ENCODE results near the gene PRKCA. TPM values are rescaled to one million over a fixed set of nuclear protein-coding genes. Genes with fewer than 3 reads are reported as not detected.
A peak's percentile ranks its signal among the peaks of the same experiment; 100 is the strongest.

Gene PRKCA
- total and polyA plus RNA-seq, 9 of the 15 experiments (the other 6 are each of a cell fraction or from before 2014, with no cell fraction given): 3.2 to 33.0 (median 17.8) TPM

- no peak for TF ChIP-seq GTF2F1 (IDR thresholded peaks at IDR 0.05; ENCODE audit: low read depth, low read length)
- TF ChIP-seq U2AF2 (optimal IDR thresholded peaks at IDR 0.05; ENCODE audit: low read depth, low read length): no peak
- no peak for TF ChIP-seq ZNF77 (CRISPR knock-in tag; IDR thresholded peaks at IDR 0.05)
- no peak for TF ChIP-seq ERF (CRISPR knock-in tag; IDR thresholded peaks at IDR 0.05)
- TF ChIP-seq ZHX1 (conservative IDR thresholded peaks at IDR 0.05; ENCODE audit: low read length): no peak
- peak; percentile 88 for TF ChIP-seq MTA1 (IDR thresholded peaks at IDR 0.05; ENCODE audit: borderline replicate concordance)
- peak; percentile 97 for TF ChIP-seq ESRRA (IDR thresholded peaks at IDR 0.05; ENCODE audit: borderline replicate concordance, low read depth)
- TF ChIP-seq ZNF644 (tag; IDR thresholded peaks at IDR 0.05; ENCODE audit: low read depth): no peak
- TF ChIP-seq KDM1A (IDR thresholded peaks at IDR 0.05): peak; percentile 91 to 96
- peak; percentile 93 for TF ChIP-seq SMARCC2 (IDR thresholded peaks at IDR 0.05; ENCODE audit: low read depth)
- TF ChIP-seq BACH1 (tag; IDR thresholded peaks at IDR 0.05): no peak
- peak; percentile 92 for TF ChIP-seq ATF3 (IDR thresholded peaks at IDR 0.05)
- no peak for TF ChIP-seq ATF3 (CRISPR knock-in tag; conservative IDR thresholded peaks at IDR 0.05)
- no peak for TF ChIP-seq PHB (CRISPR knock-in tag; IDR thresholded peaks at IDR 0.05)
- peak; percentile 76; the same call in 1 of the 2 replicates for TF ChIP-seq ADNP (tag; IDR thresholded peaks at IDR 0.05)
- peak; percentile 93 to 94 for TF ChIP-seq TRIM24 (IDR thresholded peaks at IDR 0.05)
- TF ChIP-seq STAT6 (CRISPR knock-in tag; IDR thresholded peaks at IDR 0.05): no peak
- TF ChIP-seq ZNF253 (CRISPR knock-in tag; conservative IDR thresholded peaks at IDR 0.05): no peak
- no peak for TF ChIP-seq NR2F6 (CRISPR knock-in tag; IDR thresholded peaks at IDR 0.05)
- no peak for TF ChIP-seq TGIF2 (CRISPR knock-in tag; IDR thresholded peaks at IDR 0.05)
- TF ChIP-seq CREBBP (IDR thresholded peaks at IDR 0.05; ENCODE audit: low read depth, low read length): no peak
- TF ChIP-seq PHF21A (IDR thresholded peaks at IDR 0.05; ENCODE audit: borderline replicate concordance, low read depth): no peak
- peak; percentile 88; the same call in 1 of the 2 replicates for TF ChIP-seq TOE1 (IDR thresholded peaks at IDR 0.05; ENCODE audit: borderline replicate concordance)
- no peak for TF ChIP-seq TOE1 (CRISPR knock-in tag; IDR thresholded peaks at IDR 0.05; ENCODE audit: borderline replicate concordance, low read depth)
- TF ChIP-seq HLTF (IDR thresholded peaks at IDR 0.05): peak; percentile 64; the same call in 1 of the 2 replicates
These were observed 41.2 kb downstream of the PRKCA start (continued) for GRCh38 chr17:66343531-66344078.

All from K562 (cell line).